ENCODE results near the gene ULK3. TPM values are rescaled to one million over a fixed set of nuclear protein-coding genes. Genes with fewer than 3 reads are reported as not detected.
"Not testable (repeated sequence)": the region's sequence is repeated elsewhere in the genome, so short reads cannot be mapped to it uniquely, and the experiment has no call there.

ULK3 gene, protein sequence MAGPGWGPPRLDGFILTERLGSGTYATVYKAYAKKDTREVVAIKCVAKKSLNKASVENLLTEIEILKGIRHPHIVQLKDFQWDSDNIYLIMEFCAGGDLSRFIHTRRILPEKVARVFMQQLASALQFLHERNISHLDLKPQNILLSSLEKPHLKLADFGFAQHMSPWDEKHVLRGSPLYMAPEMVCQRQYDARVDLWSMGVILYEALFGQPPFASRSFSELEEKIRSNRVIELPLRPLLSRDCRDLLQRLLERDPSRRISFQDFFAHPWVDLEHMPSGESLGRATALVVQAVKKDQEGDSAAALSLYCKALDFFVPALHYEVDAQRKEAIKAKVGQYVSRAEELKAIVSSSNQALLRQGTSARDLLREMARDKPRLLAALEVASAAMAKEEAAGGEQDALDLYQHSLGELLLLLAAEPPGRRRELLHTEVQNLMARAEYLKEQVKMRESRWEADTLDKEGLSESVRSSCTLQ
- total RNA-seq: 10 to 100 TPM; 56.6 to 66.4 TPM

DNA sequence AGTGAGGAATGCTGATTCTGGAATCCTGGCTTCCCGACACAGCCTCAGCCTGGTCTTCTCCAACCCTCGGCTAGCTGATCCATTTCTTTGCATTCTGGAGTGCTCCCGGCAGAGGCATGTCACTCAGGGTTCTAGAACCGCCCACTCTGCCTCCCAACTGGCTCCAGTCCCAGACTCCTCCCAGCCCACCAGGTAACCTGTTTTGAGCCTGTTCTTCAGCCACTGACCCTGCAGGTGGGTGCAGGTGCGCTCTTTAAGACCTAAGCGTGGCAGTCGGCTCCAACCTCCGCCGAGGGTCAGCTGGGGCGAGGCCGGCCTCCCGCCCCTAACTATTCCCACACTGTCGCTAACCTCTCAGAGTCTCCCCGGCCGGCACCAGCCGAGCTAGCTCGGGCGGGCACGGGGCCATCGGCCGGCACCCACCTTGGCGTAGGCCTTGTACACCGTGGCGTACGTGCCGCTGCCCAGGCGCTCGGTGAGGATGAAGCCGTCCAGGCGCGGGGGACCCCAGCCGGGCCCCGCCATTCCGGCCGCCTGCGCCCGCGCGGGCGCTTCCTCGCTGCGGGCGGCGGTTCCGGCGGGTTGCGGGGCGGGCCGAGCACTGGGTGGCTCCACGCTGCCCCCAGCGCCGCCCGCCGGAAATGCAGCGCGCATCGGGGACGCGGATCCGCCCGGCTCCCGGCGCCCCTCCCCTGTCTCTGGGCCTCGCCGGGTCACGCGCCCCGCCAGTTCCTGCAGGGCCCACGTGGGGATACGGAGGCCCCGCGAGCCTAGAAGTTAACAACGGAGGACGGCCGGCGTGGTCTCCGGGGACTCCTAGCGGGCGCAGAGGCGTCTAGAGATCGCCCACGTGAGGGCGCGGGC lies at the start of gene ULK3:
Gene ULK3 (minus strand): TSS at position 576 of the 864 bp plus-strand sequence. CDS start 51 bp downstream, at position 525.
- Mint-ChIP-seq H3K36me3 (ENCODE audit: low read depth) (peaks cover 34% of the 10 kb centered on the region), H3K4me1 (peaks cover 58% of the 10 kb centered on the region), H3K9me3 (no peaks in the 10 kb centered on the region), H3K27me3 (no peaks in the 10 kb centered on the region), H3K27ac (peak within 1 kb of the TSS; percentile 95), H3K4me3 (peak within 1 kb of the TSS; percentile 92)
- ChIA-PET POLR2A (no interaction called here), CTCF (interaction anchor here (0.6 to 3.3 kb wide), 23 partner anchors 10 to 265 kb away, joined by 3 to 23 read pairs (median 3); partner anchors contain the start of genes EDC3 and FAM219B)
- peak; percentile 93 for DNase-seq

DNA sequence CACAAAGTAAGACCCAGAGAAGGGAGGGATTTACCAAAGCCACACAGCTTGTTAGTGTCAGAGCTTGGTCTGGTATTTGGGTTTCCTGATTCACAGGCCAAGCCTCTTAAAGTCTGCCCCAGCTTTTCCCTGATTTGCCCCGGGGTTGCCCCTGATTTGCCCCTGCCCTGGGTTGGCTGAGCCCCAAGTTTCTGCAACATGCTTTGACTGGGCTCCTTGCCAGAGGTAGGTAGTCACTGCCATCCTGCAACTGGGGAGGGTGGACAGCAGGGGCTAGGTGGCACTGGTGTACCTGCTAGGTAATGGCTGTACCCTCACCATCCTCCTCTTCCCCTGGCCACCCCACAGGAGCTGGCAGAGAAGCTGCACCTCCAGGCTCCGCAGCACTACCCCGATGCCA lies 49.4 kb upstream of the ULK3 start:
- no peak for DNase-seq
- Mint-ChIP-seq H3K9me3 (no peaks in the 10 kb centered on the region), H3K36me3 (ENCODE audit: low read depth) (peaks cover 46% of the 10 kb centered on the region), H3K27ac (peak overlapping the region; percentile 97), H3K4me1 (peaks cover 56% of the 10 kb centered on the region), H3K4me3 (no peak overlapping the region), H3K27me3 (no peaks in the 10 kb centered on the region)
- POLR2A ChIA-PET: interaction anchor here (0.6 kb wide), 1 partner anchor 21 kb away, joined by 3 read pairs; no protein-coding TSS in a partner anchor
- CTCF ChIA-PET: interaction anchor here (1.0 to 2.0 kb wide), 4 partner anchors 10 to 53 kb away, joined by 3 to 13 read pairs (median 4); no protein-coding TSS in a partner anchor

DNA sequence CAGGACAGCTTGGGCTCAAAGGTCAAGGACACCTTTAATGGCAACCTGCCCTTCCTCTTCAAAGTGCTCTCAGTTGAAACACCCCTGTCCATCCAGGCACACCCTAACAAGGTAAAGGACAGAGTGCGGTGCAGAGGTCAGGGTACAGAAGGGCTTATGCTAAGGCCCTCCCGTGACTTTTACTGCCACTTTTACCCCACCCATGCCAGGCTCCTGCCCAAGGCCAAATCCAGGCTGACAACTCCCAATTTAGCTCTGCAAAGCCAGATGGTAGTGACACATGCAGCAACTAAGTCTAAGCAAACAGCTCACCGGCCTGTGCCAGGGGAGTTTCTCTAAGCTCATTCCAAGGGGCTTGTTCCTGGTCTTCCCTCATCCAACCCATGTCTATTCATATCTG lies 48.5 kb upstream of the ULK3 start:
- Mint-ChIP-seq H3K27me3 (no peaks in the 10 kb centered on the region), H3K36me3 (ENCODE audit: low read depth) (peaks cover 40% of the 10 kb centered on the region), H3K4me3 (peak overlapping the region; percentile 92), H3K9me3 (no peaks in the 10 kb centered on the region), H3K4me1 (peaks cover 56% of the 10 kb centered on the region), H3K27ac (peak overlapping the region; percentile 88)
- DNase-seq: no peak
- ChIA-PET POLR2A (no interaction called here), CTCF (interaction anchor here (1.0 to 2.0 kb wide), 3 partner anchors 11 to 53 kb away, joined by 3 to 13 read pairs (median 4); no protein-coding TSS in a partner anchor)

DNA sequence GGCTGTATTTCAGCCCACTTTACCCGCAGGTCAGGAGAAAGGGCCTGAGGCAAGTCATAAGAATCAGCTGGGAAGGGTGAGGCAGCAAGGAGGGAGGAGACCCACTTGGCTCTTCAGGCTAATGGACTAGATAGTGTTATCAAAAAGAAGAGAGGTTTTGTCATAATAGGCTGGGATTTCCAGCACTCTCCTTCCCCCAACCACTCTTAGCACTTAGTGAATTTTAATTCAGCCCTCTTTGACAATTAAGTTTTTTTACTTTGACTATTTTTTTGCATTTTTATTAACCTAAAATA lies 47.7 kb upstream of the ULK3 start:
- H3K4me1 Mint-ChIP-seq: peaks cover 56% of the 10 kb centered on the region
- H3K27ac Mint-ChIP-seq: peak overlapping the region; percentile 88
- no peak for DNase-seq
- ChIA-PET POLR2A (no interaction called here), CTCF (interaction anchor here (1.0 to 2.8 kb wide), 3 partner anchors 11 to 119 kb away, joined by 4 to 17 read pairs (median 4); no protein-coding TSS in a partner anchor)
- H3K36me3 Mint-ChIP-seq (ENCODE audit: low read depth): peaks cover 37% of the 10 kb centered on the region
- H3K4me3 Mint-ChIP-seq: peak overlapping the region; percentile 92
- H3K9me3 Mint-ChIP-seq: no peaks in the 10 kb centered on the region
- no peaks in the 10 kb centered on the region for H3K27me3 Mint-ChIP-seq

DNA sequence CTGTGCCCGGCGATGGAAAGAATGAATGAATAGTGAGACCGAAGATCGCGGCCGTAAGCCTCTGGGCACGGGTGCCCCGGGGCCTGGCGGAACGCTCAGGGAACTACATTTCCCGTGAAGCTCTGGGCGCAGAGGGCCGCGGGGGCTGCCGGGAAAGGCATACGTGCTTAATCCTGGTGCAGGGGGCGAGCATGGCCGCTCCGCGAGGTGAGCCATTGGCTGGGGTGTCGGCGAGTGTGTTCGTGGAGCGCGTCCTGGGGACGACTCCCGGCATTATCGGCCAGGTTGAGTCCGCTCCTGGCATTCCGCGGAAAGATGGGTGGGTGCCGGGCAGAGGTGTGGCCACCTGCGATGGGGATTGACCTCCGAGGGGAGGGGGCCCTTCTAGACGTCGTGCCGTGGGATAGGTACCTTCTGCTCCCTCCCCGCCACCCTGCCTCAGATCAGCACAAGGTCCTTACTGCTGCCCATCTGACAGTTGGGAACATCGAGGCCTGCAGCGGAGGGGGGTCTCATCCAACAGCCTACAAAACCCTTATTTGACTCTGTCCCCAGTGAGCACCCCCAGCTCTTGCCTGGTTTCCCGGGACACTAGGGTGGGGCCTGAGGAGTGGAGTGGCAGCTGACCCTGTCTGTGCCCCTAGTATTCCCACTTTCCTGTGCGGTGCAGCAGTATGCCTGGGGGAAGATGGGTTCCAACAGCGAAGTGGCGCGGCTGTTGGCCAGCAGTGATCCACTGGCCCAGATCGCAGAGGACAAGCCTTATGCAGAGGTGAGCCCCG lies 47.1 kb upstream of the ULK3 start, which contains the start of gene MPI:
Gene MPI (plus strand): TSS at position 160 of the 782 bp plus-strand sequence. CDS start 32 bp downstream, at position 192.
- Mint-ChIP-seq H3K36me3 (ENCODE audit: low read depth) (peaks cover 37% of the 10 kb centered on the region), H3K9me3 (no peaks in the 10 kb centered on the region), H3K27ac (peak within 1 kb of the TSS; percentile 88), H3K27me3 (no peaks in the 10 kb centered on the region), H3K4me3 (peak within 1 kb of the TSS; percentile 92), H3K4me1 (peaks cover 53% of the 10 kb centered on the region)
- peak; percentile 89 for DNase-seq
- ChIA-PET CTCF (interaction anchor here (0.9 to 2.8 kb wide), 9 partner anchors 12 to 119 kb away, joined by 3 to 17 read pairs (median 4); no protein-coding TSS in a partner anchor), POLR2A (no interaction called here)

DNA sequence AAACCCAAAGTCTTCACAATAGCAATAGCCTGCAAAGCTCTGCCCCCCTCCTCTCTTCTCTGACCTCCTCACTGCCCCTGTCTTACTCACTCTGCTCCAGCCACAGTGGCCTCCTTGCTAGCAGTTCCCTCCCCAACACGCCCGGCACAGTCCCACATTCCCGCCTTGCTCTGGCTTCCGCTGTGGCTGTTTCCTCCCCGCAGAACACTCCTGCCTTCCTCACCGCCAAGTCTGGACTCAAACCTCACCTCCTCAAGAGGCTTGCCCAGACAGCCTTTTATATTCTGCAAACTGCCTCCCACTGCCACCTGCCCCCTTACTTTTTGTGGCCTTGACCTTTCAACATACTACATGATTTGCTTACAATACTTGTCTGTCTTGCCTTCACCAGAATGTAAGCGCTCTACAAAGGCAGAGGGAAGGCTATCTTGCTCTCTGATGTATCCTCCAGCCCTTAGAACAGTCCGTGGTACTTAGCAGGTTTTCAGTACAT lies 46.5 kb upstream of the ULK3 start:
- peak overlapping the region; percentile 92 for H3K4me3 Mint-ChIP-seq
- H3K27me3 Mint-ChIP-seq: peaks cover 3% of the 10 kb centered on the region
- H3K27ac Mint-ChIP-seq: peak overlapping the region; percentile 88
- H3K9me3 Mint-ChIP-seq: no peaks in the 10 kb centered on the region
- ChIA-PET POLR2A (no interaction called here), CTCF (interaction anchor here (0.9 to 2.8 kb wide), 9 partner anchors 12 to 118 kb away, joined by 3 to 17 read pairs (median 4); no protein-coding TSS in a partner anchor)
- H3K4me1 Mint-ChIP-seq: peaks cover 57% of the 10 kb centered on the region
- H3K36me3 Mint-ChIP-seq (ENCODE audit: low read depth): peaks cover 37% of the 10 kb centered on the region
- peak; percentile 29 for DNase-seq

DNA sequence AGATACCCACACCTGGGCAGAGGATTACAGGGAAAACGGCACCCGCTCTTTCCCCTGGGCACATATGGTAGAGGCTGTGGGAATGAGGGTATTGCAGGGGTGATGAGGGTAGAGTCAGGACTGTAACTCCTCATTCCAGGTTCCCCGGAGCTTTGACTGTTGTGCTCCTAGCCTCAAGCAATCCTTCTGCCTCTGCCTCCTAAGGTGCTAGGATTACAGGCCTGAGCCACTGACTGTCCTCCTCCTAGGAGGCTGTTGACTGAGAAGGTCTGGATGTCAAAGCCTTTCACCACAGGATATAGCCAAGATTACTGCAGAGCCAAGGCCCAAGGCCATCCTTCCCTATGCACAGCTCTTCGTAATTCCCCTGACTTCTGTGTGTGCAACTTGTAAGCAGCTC lies 45.8 kb upstream of the ULK3 start:
- DNase-seq: no peak
- no peaks in the 10 kb centered on the region for H3K9me3 Mint-ChIP-seq
- peak overlapping the region; percentile 92 for H3K4me3 Mint-ChIP-seq
- CTCF ChIA-PET: interaction anchor here (0.9 to 2.8 kb wide), 7 partner anchors 13 to 89 kb away, joined by 3 to 17 read pairs (median 3); no protein-coding TSS in a partner anchor
- H3K27me3 Mint-ChIP-seq: peaks cover 3% of the 10 kb centered on the region
- POLR2A ChIA-PET: no interaction called here
- peaks cover 36% of the 10 kb centered on the region for H3K36me3 Mint-ChIP-seq (ENCODE audit: low read depth)
- peaks cover 62% of the 10 kb centered on the region for H3K4me1 Mint-ChIP-seq
- peak overlapping the region; percentile 88 for H3K27ac Mint-ChIP-seq

DNA sequence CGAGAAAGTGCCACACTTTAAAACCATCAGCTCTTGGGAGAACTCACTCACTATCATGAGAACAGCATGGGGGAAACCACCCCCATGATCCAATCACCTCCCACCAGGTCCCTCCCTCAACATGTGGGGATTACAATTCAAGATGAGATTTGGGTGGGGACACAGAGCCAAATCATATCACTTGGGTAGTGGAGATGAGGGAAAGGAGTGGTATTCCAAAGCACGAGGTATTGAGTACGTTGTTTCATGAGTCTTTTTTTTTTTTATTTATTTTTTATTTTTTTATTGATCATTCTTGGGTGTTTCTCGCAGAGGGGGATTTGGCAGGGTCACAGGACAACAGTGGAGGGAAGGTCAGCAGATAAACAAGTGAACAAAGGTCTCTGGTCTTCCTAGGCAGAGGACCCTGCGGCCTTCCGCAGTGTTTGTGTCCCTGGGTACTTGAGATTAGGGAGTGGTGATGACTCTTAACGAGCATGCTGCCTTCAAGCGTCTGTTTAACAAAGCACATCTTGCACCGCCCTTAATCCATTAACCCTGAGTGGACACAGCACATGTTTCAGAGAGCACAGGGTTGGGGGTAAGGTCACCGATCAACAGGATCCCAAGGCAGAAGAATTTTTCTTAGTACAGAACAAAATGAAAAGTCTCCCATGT lies 44.7 kb upstream of the ULK3 start:
- POLR2A ChIA-PET: not testable (repeated sequence)

DNA sequence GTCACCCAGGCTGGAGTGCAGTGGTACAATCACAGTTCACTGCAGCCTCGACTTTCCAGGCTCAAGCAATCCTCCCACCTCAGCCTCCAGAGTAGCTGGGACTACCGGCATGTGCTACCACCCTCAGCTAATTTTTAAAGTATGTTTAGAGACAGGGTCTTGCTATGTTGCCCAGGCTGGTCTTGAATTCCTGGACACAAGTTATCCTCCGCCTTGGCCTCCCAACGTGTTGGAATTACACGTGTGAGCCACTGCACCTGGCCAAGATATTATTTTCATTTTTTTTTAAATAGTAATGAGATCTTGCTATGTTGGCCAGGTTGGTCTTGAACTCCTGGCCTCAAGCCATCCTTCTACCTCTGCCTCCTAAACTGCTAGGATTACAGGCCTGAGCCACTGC lies 42.5 kb upstream of the ULK3 start:
- CTCF ChIA-PET: interaction anchor here (1.3 to 2.8 kb wide), 2 partner anchors 16 to 32 kb away, joined by 3 to 15 read pairs; no protein-coding TSS in a partner anchor
- H3K4me3 Mint-ChIP-seq: no peak overlapping the region
- peaks cover 35% of the 10 kb centered on the region for H3K4me1 Mint-ChIP-seq
- H3K27ac Mint-ChIP-seq: no peak overlapping the region
- DNase-seq: no peak
- H3K36me3 Mint-ChIP-seq (ENCODE audit: low read depth): peaks cover 9% of the 10 kb centered on the region
- H3K9me3 Mint-ChIP-seq: peaks cover 5% of the 10 kb centered on the region
- POLR2A ChIA-PET: no interaction called here
- peaks cover 7% of the 10 kb centered on the region for H3K27me3 Mint-ChIP-seq

More for the DNA sequence above, 44.7 kb upstream of the ULK3 start:
- H3K4me1 Mint-ChIP-seq: peaks cover 55% of the 10 kb centered on the region
- not testable (repeated sequence) for H3K4me3 Mint-ChIP-seq, DNase-seq, H3K27ac Mint-ChIP-seq, H3K9me3 Mint-ChIP-seq, H3K27me3 Mint-ChIP-seq
- CTCF ChIA-PET: interaction anchor here (1.2 to 2.8 kb wide), 3 partner anchors 14 to 18 kb away, joined by 3 to 17 read pairs (median 3); no protein-coding TSS in a partner anchor
- peaks cover 26% of the 10 kb centered on the region for H3K36me3 Mint-ChIP-seq (ENCODE audit: low read depth)

DNA sequence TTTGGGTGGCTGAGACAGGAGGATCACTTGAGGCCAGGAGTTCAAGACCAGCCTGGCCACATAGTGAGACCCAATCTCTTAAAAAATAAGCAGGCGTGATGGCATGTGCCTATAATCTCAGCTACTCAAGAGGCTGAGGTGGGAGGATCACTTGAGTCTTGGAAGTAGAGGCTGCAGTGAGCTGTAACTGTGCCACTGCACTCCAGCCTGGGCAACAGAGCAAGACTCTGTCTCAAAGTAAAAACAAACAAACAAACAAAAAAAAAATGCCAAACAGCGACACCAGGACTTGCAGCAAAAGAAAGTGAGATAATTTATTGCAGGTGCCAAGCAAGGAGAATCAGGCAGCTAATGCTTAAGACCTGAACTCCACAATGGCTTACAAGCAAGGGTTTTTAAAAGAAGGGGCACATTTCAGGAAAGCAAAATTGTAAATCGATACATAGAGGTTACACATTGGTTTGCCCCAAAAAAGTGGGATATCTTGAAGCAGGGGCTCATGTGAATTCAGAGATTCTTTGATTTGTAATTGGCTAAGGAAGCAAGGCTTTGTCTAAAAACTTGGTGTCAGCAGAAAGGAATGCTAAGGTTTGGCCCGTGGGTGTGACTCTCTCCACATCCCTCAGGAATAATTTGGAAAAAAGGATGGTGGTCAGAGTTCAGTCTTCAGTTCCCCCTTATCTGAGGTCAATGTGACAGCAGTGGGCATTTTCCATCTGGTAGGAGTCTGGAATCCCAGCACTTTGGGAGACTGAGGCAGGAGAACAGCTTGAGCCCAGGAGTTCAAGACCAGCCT lies 41.7 kb upstream of the ULK3 start:
- peaks cover 28% of the 10 kb centered on the region for H3K4me1 Mint-ChIP-seq
- no peak overlapping the region for H3K27ac Mint-ChIP-seq
- peaks cover 4% of the 10 kb centered on the region for H3K36me3 Mint-ChIP-seq (ENCODE audit: low read depth)
- no peak for DNase-seq
- ChIA-PET CTCF (interaction anchor here (0.8 to 2.8 kb wide), 6 partner anchors 11 to 113 kb away, joined by 3 to 15 read pairs (median 3); partner anchors contain the start of gene SCAMP2), POLR2A (interaction anchor here (0.6 kb wide), 1 partner anchor 40 kb away, joined by 3 read pairs; no protein-coding TSS in a partner anchor)
- H3K27me3 Mint-ChIP-seq: peaks cover 7% of the 10 kb centered on the region
- H3K9me3 Mint-ChIP-seq: peaks cover 5% of the 10 kb centered on the region
- H3K4me3 Mint-ChIP-seq: no peak overlapping the region
